GM21576 (cell line): ENCODE data around the gene SHB.
A peak's percentile ranks its signal among the peaks of the same experiment; 100 is the strongest.

Source experiments
- ATAC-seq: cut with Tn5 transposase; IDR thresholded peaks from one replicate; pipeline ENCODE4 v1.9.1; 2021; ENCODE audit warnings: mild to moderate bottlenecking, moderate library complexity; ENCODE audit not compliant: unreplicated experiment

SHB gene

DNA sequence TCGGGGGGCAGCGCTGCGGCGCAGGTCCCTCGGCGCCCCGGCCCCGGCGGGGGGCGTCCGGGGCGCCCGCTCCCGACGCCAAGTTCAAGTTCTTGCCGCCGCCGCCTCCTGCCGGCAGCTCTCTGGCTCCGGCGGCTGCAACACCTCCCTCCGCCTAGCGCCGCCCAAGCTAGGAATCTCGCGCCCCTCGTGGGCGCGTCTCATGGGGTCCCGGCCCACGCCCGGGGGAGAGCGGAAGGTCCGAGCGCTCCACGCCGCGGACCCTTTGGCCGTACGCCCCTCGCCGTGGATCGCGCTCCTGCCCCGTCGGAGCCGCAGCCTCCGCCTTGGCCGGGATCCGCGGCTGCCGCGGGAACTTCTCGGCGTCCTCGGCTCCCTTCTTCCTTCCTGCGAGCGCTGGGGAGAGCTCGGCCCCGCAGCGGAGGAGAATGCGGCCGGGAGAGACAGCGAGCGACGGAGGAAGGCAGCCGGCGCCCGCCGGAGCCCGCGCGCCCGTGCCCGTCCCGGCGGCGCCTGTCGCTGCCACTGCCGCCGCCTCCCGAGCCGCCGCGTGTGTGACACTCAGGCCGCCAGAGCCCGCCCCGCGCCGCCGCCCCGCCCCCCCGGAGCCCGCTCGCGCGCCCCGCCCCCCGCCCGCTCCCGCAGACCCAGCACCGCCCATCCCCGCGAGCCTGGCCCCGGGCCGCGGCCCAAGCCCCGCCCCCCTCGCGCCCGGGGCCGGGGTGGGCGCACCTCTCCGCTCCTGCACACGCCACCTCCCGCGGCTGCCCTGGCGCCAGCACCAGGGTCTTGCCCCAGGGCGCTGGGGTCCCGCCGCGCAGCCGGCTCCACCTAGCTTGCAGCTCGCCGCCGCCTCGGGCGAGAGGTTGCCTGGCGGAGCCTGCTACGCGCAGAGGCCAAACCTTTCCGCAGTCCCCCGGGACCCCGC lies at the start of gene SHB:
Gene SHB (minus strand): TSS at position 527 of the 928 bp plus-strand sequence. CDS start 582 bp downstream, outside the sequence.
- ATAC-seq, result peak; percentile 42

- ATAC-seq, result no peak
These were observed 48.6 kb upstream of the SHB start for GRCh38 chr9:38117651-38118050.

- ATAC-seq, result no peak
These were observed 45.9 kb upstream of the SHB start for GRCh38 chr9:38114905-38115304.

- ATAC-seq, result no peak
These were observed 43.4 kb upstream of the SHB start for GRCh38 chr9:38112456-38112855.

GRCh38 chr9:38112049-38112448 lies 43.0 kb upstream of the SHB start:
- ATAC-seq, result no peak

- ATAC-seq, result no peak
These were observed 41.4 kb upstream of the SHB start for GRCh38 chr9:38110476-38110875.

GRCh38 chr9:38109601-38110000 lies 40.6 kb upstream of the SHB start:
- ATAC-seq, result no peak

DNA sequence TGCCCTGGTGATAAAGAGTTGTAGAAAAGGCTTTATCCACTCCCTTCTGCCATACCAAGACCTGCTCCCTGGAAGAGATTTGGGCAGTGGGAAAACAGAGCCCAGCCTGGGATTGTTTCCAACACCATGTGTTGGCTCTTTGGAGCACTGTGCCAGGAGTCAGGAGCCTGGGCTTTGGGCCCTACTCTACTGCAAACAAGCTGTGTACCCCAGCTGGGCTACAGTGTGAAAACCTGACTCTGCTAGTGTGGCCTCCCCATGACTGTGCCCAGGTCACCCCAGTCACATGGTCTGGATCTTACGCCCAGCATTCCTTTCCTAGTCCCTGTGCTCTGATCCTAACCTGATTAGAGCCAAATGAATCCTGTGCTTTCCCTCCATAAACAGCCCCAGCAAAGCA lies 39.3 kb upstream of the SHB start:
- ATAC-seq, result no peak

GRCh38 chr9:38107811-38108304 lies 38.8 kb upstream of the SHB start:
- ATAC-seq, result no peak

DNA sequence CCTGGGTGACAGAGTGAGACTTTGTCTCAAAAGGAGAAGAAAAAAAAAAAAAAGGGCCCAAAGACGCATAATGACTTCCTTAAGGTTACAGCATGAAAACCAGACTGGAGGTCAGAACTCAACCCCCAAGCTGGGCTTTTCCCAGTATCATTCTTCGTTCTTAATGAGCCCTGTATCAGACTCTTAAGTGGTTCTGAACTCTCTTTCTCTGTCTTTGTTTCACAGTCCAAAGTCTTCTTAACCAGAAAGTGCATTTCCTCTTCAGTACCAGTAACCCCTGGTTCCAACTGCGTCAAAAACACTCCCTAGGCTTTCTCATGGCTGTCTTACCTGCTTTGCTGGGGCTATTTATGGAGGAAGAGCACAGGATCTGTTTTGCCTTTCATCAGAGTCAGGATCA lies 38.4 kb upstream of the SHB start:
- no peak for ATAC-seq

- no peak for ATAC-seq
These were observed 37.5 kb upstream of the SHB start for GRCh38 chr9:38106488-38106887.

DNA sequence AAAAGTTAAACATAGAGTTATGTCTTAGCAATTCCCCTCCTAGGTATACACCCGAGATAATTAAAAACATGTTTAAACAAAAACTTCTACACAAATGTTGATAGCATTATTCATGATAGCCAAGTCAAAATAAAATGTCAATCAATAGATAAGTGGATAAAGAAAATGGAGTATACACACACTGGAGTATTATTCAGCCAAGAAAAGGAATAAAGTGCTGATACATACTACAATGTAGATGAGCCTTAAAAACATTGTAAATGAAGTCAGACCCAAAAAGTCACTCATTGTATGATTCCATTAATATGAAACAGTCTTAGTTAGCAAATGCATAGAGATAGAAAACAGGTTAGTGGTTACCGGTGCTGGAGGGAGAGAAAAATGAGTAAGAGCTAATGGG lies 34.3 kb upstream of the SHB start:
- no peak for ATAC-seq

DNA sequence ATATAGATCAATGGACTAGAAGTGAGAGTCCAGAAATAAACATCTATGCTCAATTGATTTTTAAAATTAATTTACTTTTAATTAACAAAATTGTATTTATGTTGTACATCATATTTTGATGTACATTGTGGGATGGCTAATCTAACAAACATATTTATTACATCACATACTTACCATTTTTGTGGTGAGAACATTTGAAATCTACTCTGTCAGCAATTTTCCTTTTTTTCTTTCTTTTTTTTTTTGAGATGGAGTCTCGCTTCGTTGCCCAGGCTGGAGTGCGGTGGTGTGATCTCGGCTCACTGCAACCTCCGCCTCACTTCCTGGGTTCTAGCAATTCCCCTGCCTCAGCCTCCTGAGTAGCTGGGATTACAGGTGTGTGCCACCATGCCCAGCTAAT lies 32.4 kb upstream of the SHB start:
- no peak for ATAC-seq

GRCh38 chr9:38096238-38096805 lies 27.3 kb upstream of the SHB start:
- no peak for ATAC-seq

DNA sequence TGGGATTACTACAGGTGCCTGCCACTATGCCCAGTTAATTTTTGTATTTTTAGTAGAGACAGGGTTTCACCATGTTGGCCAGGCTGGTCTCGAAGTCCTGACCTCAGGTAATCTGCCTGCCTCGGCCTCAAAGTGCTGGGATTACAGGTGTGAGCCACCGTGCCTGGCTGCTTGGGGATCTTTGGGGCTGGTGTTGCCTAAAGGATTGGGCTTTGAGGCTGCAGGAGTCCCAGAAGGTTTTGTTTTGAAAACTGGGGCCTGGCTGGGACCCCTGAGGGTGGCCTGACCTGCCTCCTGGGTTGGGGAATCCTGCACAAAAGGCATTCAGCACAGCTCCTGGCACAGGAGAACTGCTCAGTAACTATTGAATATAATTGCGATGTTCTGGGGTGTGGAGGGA lies 25.1 kb upstream of the SHB start:
- no peak for ATAC-seq

GRCh38 chr9:38092656-38093055 lies 23.6 kb upstream of the SHB start:
- no peak for ATAC-seq

GRCh38 chr9:38092200-38092524 lies 23.1 kb upstream of the SHB start:
- ATAC-seq, result no peak

DNA sequence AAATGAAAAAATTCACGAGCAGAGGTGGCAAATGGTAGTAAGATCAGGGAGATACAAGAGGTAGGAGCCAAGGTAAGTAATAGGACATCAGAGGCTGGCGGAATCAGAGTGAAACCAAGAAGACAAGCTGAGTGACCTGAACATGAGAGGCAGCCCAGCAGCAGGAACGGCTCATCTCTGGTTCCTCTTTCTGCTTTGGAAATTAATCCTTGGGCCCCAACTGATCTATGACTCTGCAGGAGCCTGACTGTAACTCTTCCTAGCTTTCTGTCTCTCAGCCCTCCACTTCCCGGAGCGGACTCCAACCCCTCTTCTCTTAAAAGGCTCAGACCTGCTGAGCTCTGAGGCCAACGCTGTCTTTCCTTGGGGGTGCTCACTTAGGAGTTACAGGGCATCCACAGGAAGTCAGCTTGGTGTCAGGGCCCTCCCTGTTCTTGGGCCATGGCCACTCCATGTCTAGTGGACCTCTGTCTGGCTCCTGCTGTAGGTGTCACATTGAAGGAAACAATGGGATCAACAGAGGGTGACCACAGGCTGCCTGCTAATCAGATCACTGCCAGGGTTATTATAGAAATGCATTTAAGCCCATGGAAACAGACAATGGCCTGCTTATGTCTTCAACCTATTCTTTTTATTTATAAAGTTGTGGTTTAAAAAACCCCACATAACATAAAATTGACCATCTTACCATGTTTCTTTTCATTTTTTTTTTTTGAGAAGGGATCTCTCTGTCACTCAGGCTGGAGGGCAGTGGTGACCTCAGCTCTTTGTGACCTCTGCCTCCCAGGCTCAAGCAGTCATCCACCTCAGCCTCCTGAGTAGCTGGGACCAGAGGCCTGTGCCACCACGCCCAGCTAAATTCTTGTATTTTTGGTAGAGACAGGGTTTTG lies 22.5 kb upstream of the SHB start:
- ATAC-seq, result peak; percentile 52

- ATAC-seq, result no peak
These were observed 21.1 kb upstream of the SHB start for GRCh38 chr9:38090170-38090569.

DNA sequence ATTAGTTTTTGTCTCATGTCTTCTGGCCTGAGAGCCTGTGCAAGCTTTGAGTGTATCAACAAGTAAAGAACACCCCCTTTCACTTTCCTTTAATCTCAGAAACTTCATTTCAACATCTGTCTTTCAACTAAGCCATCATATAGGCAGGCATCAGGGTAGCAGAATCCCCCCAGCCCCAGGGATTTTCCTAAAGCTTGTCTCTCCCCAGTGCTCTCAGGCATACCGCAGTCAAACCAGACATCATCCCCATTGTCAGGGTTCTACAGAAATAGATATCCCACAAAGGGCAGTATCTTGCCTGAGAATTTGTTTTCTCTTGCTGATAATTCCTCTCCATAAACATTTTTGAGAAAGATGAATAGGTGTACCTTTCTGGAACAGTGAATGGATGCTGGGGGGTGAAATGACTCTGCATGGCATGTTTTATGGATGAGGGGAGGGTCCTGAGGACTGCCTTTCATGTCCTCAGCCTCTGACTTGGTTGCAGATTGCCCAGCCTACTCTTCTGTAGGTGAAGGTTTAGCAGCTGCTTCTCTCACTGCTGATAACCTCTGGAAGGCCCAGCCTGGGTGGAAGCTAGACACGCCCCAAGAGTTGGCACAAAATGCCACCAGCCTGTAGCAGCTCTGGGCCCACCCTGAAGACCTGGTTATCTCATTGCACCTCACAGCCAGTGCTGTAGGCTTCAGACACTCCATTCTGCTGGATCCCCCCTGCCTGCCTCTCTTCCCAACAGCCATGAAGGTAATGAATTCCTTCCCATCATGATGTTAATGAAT lies 20.5 kb upstream of the SHB start:
- ATAC-seq, result no peak
